GM04503 (cell line): ENCODE data around the gene GPR32.
"Not testable (repeated sequence)": the region's sequence is repeated elsewhere in the genome, so short reads cannot be mapped to it uniquely, and the experiment has no call there.

Experiments
- DNase-seq: peaks from one replicate; pipeline ENCODE4 v3.0.0-alpha.2; 2012; ENCODE audit warnings: low read depth

GPR32 gene

DNA sequence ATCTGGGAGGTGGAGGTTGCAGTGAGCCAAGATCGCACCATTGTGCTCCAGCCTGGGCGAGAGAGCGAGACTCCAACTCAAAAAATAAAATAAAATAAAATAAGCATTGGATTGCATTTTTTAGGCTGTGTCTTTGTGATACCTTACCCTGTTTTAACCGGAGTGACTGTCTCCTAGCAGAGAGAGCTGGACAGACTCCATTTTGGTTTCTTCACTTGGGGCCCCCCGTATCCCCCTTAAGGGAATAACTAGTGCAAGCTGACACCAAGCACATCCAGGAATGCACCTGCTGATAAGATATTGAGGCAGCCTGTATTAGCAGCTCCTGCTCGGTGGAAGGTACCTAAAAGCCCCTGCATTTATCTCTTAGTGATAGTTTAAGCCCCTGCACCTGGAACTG, 20.8 kb upstream of the GPR32 start:
- DNase-seq: no peak

DNA sequence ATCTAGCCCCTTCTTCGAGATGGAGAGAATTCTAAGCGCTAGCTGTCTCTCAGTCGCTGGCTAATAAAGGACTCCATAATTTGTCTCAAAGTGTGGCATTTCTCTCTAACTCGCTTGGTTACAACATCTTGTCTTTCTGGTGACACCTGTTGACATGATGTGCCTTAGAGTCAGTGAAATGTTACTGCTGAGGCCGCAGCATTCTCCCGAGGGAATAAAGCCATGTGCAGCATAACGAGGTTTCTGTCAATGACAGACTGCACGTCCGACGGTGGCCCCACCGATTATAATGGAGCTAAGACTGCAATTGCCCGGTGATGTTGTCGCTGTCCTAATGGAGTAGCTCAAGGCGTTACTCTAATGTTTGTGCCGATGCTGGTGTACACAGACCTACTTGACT, 20.3 kb upstream of the GPR32 start:
- no peak for DNase-seq

DNA sequence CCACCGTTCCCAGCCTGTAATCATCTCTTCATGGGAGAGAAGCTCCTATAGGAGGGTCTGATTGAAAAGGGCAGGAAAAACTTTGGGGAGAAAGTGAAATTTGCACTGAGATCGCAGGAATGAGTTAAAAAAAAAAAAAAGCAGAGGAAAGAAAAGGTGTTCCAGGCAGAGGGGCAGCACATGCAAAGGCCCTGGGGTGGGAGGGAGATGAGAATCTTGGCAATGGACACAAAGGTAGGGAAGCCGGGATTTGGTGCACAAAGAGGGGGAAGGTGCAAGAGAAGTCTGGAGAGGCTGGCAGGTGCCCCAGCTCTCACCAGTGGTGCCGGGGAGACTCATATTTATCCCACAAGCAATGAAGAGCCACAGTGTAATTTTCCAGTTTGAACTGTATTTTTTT, 16.4 kb upstream of the GPR32 start:
- DNase-seq: no peak

DNA sequence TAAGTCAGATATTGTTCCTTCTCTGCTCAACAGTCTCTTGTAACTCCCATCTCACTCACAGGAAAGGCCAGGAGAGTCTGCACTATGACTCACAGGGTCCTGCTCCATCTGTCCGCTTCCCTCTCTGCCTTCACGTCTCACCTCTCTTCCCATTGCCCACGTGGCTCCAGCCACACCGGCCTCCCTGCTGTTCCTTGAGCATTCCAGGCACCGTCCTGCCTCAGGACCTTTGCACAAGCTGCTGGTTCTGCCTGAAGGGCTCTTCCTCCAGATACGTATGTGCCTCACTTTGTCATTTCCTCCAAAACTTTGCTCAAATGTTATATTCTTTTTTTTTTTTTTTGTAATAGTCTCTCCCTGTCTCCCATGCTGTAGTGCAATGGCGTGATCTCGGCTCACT, 14.0 kb upstream of the GPR32 start:
- DNase-seq: not testable (repeated sequence)

DNA sequence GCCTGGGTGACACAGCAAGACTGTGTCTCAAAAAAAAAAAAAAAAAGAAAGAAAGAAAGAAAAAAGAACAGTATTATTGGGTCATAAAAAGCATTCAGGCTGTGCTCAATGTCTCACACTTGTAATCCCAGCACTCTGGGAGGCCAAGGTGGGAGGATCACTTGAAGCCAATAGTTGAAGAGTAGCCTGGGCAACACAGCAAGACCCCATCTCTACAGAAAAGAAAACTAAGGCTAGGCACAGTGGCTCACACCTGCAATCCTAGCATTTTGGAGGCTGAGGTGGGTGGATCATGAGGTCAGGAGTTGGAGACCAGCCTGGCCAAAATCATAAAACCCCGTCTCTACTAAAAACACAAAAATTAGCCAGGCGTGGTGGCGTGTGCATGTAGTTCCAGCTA, 12.6 kb upstream of the GPR32 start:
- DNase-seq: not testable (repeated sequence)

DNA sequence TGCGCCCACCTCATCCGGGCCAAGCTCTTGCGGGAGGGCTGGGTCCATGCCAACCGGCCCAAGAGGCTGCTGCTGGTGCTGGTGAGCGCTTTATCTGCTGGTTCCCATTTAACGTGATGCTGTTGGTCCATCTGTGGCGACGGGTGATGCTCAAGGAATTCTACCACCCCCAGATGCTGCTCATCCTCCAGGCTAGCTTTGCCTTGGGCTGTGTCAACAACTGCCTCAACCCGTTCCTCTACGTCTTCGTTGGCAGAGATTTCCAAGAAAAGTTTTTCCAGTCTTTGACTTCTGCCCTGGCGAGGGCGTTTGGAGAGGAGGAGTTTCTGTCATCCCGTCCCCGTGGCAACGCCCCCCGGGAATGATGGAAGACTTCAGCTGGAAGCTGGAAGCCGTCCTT, 11.2 kb upstream of the GPR32 start:
- not testable (repeated sequence) for DNase-seq

DNA sequence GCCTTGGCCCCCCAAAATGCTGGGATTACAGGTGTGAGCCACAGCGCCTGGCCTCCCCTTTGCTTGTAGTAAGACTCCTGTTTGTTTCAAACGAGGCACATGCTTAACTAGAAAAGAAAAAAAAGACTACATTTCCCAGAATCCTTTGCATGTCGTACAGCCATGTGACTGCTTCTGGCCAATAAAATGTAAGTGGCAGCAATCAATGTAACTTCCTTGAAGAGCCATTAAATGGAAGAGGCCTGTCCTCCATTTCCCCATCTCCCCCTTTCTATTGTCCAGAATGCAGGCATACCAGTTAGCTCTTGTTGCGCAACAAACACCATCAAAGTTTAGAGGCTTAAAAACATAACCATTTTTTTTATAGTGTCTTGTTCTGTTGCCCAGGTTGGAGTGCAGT, 10.4 kb upstream of the GPR32 start:
- DNase-seq: no peak

DNA sequence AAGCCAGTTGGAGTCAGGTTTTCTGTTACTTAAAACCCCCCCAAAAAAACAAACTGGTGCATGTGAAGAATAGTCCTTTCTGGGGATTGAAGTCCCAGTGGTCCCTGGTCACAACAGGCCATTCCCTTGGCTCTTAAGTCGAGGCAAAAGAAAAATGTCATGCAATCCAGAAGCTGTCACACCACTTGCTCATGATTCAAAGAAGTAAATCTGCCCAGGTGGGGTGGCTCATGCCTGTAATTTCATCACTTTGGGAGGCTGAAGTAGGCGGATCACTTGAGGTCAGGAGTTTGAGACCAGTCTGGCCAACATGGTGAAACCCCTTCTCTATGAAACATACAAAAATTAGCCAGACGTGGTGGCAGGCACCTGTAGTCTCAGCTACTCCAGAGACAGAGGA, 8.8 kb upstream of the GPR32 start:
- DNase-seq: not testable (repeated sequence)

DNA sequence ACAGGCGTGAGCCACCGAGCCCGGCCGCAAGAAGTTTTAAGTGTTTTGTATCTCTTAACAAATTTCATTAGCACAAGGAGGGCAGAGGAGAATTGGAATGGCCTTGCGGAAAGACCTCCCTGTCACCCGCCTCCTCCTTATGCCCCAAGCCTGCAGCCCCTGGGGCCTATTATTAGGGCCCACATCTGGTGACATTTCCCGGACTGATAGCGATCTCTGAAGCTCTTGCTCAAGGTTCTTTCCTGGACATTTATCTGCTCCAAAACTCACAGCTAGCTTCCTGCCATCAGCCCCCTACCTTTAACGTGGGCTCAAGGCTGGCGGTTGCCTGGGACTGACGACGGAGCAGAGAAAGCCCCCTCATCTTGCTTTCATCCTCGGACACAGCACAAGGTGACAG, 6.7 kb upstream of the GPR32 start:
- DNase-seq: not testable (repeated sequence)

DNA sequence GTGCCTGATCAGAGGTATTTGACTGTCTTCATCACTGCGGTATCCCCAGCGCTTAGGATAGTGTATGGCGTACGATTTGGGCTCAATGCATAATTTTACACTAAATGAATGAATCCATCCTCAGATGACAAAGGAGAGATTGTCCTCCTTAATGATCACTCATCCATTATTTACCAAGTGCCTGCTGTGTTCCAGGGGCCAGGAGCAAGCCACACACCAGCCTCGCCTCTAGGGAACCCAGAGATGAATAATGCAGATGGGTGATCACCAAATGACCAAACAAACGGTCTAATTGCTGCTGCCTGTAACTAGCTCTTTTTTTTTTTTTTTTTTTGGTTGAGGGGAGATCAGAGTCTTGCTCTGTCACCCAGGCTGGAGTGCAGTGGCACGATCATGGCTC, 5.9 kb upstream of the GPR32 start:
- no peak for DNase-seq

DNA sequence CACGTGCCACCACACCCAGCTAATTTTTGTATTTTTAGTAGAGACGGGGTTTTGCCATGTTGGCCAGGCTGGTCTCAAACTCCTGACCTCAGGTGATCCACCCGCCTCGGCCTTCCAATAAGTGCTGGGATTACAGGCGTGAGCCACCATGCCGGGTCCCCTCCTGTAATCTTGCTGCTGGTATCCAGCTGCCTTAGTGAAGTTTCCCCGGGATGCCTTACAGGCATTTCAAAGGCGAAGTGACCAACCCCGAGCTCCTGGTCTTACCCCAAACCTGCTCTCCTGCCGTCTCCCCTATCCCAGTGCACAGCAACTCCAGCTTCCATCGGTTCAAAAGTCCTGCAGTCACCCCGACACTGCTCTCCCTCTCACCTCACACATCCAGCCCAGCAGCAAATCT, 3.5 kb upstream of the GPR32 start:
- not testable (repeated sequence) for DNase-seq

DNA sequence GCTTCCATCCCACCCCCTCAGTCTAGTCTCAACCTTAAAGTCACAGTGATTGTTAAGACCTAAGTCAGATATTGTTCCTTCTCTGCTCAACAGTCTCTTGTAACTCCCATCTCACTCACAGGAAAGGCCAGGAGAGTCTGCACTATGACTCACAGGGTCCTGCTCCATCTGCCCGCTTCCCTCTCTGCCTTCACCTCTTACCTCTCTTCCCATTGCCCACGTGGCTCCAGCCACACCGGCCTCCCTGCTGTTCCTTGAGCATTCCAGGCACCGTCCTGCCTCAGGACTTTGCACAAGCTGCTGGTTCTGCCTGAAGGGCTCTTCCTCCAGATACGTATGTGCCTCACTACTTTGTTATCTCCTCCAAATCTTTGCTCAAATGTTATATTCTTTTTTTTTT, 3.0 kb upstream of the GPR32 start:
- not testable (repeated sequence) for DNase-seq

DNA sequence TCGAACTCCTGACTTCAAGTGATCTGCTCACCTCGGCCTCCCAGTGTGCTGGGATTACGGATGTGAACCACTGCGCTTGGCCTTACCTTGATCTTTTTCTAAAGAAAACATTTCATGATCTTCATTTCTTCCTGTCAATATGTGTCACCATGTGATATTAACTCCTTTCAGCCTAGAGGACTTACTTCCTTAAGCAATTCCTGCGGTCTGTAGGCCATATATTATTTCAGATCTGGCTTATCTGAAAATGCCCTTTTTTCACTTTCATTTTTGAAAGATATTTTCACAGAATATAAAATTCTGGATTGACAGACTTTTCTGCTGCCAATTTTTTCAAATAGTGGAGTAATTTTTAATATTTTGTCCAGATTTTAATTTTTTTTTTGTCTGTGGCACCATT, 2.0 kb upstream of the GPR32 start:
- DNase-seq: no peak

DNA sequence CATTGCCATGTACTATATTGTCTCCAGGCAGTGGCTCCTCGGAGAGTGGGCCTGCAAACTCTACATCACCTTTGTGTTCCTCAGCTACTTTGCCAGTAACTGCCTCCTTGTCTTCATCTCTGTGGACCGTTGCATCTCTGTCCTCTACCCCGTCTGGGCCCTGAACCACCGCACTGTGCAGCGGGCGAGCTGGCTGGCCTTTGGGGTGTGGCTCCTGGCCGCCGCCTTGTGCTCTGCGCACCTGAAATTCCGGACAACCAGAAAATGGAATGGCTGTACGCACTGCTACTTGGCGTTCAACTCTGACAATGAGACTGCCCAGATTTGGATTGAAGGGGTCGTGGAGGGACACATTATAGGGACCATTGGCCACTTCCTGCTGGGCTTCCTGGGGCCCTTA, 624 bp downstream of the GPR32 start:
- no peak for DNase-seq

DNA sequence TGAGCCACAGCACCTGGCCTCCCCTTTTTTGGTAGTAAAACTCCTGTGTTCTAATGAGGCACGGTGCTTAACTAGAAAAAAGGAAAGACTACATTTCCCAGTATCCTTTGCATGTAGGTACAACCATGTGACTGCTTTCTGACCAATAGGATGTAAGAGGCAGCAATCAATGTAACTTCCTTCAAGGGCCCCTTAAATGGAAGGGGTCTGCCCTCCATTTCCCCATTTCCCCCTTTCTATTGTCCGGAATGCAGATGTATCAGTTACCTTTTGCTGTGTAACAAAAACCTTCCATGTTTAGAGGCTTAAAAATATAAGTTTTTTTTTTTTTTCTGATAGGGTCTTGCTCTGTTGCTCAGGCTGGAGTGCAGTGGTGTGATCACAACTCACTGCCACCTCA, 2.2 kb downstream of the GPR32 start:
- no peak for DNase-seq

DNA sequence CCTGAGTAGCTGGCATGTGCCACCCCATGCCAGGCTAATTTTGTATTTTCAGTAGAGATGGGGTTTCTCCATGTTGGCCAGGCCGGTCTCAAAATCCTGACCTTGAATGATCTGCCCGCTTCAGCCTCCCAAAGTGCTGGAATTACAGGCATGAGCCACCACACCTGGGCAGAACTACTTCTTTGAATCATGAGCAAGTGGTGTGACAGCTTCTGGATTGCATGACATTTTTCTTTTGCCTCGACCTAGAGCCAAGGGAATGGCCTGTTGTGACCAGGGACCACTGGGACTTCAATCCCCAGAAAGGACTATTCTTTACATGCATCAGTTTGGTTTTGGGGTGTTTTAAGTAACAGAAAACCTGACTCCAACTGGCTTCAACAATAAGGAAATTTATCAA, 2.6 kb downstream of the GPR32 start:
- DNase-seq: not testable (repeated sequence)

DNA sequence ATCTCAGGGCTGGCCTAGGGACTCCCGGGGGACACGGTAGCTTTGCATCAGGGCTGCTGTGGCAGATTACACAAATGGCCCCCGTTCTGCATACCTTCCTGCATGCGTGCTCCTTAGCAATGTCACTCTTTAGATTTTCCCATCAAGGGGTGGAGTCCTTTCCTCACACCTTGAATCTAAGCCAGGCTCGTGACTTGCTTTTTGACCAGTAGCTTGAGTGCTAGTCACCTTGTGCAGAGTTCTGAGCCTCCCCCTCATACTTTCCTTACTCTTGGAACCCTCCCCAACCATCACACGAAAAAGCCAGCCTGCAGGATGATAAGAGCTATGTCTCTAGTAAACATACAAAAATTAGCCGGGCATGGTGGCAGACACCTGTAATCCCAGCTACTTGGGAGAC, 3.2 kb downstream of the GPR32 start:
- not testable (repeated sequence) for DNase-seq

DNA sequence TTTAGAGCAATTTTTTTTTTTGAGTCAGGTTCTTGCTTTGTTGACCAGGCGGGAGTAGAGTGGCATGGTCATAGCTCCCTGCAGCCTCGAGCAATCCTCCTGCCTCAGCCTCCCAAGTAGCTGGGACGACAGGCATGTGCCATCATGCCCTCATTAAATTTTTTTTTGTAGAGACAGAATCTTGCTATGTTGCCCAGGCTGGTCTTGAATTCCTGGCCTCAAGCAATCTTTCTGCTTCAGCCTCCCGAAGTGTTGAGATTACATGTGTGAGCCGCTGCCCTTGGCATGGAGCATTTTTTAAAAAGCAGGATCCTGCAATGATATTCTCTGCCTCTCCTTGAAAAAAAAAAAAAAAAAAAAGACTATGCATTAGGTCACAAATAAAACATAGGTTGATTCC, 5.9 kb downstream of the GPR32 start:
- DNase-seq: no peak

DNA sequence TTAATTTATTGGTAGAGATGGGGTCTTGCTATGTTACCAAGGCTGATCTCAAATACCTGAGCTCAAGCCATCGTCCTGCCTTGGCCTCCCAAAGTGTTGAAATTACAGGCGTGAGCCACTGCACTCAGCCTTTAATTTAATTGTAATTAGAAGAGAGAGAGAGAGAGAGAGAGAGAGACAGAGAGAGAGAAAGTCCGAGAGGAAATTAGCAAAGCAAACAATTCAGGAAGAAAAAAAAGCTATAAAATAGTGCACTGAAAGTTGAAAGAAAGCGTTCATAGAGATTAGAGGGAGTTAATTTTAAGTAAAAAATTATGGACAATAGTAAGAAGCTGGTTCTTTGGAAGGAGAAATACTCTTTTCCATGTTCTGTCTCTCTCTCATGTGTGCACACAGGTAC, 7.0 kb downstream of the GPR32 start:
- DNase-seq: no peak

DNA sequence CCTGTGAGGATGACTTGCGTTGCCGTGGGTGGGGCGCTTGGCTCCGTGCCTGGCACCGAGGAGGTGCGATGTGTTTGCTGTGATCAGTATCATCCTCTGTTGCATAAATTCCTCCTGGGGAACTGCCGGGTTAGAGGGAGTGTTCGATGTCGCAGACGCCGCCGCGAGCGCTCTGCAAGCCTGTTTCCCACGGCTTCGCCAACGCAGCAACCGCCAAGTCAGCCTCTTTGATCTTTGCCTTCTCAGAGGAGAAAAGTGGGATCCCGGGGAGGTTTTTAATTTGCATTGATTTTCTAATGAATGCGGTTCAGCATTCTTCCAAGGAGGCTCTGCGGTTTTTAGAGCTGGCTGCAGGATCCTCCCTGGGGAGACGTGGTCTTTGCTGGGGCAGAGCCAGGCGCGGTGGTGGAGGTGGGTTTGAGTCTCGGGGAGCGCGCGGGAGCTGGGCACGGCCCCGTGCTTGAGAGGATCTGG, 7.6 kb downstream of the GPR32 start:
- no peak for DNase-seq

DNA sequence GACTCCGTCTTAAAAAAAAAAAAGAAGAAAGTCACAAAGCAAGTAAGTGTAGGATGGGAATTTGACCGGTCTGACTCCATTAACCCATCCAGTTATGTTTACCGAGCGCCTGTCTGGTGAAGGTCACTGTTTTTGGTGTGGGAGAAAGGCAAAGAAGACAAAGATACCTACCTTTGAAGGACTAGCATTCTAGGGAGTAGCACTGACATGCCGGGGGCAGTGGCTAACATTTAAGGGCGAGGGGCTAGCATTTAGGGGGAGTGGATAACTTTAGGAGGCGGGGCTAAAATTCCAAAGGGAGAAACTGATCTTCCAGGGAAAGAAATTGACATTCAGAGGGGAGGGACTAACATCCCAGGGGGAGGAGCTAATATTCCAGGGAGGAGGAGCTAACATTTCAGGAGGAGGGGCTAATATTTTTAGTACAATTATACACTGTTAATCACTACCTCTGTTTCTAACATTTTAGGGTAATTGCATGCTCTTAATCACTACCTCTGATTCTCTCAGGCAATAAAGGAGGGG, 8.7 kb downstream of the GPR32 start:
- DNase-seq: no peak

DNA sequence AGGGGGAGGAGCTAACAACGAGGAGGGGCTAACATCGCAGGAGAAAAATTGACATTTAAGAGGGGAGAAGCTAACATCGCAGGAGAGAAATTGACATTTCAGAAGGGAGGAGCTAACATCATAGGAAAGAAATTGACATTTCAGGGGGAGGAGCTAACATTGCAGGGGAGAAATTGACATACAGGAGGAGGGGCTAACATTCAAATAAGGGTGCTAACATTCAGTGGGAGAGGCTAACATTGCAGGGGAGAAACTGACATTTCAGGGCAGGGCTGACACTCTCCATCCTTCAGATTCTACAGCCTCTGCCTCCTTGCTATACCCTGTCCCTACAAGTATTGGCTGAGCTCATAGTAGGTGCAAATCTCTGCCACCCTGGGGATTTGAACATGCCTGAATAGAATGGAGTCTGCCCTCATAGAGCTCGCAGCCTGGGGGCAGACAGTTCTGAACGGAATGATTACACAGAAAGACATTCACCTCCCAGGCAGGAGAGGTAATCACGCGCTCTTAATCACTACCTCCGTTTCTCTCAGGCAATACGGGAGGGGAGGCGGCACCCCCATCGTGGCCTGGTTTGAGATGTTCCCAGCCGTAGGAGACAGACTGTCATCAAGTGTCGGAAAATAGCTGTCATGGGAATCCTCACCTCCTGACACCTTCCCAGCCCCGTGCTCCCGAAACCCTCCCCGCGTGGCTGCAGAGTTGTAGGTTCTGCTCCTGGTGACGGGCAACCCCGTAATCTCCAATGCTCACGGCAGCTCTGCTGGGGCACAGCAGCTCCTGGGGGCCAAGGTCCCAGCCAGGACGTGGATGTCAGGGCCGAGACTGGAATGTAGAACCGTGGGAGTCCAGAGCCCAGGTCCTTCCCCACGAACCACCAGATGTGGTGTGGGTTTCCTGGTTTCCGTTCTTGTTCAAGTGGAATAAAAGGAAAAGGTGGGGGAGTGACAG, 9.5 kb downstream of the GPR32 start:
- DNase-seq: no peak

DNA sequence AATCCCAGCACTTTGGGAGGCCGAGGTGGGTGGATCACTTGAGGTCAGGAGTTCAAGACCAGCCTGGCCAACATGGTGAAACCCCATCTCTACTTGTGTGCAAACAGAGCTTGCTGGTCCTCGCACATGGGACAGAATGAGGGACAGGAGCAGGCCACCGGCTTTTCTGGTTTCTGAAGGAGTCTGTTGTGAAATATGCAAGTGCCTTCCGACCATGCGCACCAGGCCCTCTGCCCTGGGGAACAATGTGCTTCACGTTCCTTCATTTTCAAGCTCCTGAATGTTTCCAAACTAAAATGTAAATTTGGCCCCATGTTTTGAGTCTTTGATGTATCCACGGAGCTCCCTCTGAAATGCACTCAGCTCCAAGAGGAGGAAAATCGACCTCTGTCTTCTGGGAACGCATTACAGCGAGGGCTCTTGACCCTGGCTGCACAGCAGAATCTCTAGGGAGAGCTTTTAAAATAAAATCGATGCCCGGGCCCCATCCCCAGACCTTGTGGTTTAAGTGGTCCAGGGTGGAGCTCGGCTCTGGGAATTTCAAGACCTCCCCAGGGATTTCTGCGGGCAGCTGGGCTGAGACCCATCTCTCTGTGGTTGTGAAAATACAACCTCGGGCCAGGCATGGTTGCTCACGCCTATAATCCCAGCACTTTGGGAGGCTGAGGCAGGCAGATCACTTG, 10.6 kb downstream of the GPR32 start:
- DNase-seq: no peak
